SIG-M5 (cell line): ENCODE data around the gene DOK4.
"Not testable (repeated sequence)": the region's sequence is repeated elsewhere in the genome, so short reads cannot be mapped to it uniquely, and the experiment has no call there.

Experiments used
- DNase-seq: peaks from one replicate; lab custom pipeline; 2025; lab: John Stamatoyannopoulos, UW

DOK4 gene

DNA sequence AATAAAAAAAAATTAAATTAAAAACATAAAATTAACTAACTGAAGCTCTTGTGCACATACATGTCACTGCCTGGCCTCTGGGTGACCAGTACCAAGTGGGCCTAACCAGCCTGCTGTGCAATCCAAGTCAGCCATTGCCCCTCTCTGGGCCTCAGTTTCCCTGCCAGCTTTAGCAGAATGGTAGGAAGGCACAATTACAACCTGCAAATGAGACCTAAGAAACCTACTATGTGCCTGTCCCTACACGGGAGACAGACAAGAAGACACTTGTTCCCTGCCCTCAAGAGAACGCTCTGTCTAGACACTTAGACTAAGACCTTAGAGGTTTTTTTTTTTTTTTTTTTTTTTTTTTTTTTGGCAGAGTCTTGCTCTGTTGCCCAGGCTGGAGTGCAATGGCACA, 40.8 kb downstream of the DOK4 start:
- DNase-seq: no peak

DNA sequence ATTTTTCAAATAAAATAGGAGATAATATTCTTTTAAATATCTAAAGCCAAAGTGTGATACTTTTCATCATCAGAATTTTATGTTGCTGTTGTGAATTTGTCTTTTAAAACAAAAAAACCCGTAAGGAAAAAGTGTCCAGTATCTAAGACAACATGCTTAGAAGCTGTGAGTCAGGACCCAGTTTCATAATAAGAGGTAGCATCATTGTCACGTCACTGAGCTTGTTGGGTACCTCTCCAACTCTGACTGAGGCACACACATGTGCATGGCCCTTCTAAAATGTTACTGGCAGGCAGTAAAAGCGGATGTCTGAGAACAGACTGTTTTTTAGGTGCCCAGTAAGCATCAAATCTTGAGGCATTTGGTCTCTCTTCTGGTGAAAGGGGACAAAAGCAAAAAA, 41.6 kb downstream of the DOK4 start:
- DNase-seq: no peak

DNA sequence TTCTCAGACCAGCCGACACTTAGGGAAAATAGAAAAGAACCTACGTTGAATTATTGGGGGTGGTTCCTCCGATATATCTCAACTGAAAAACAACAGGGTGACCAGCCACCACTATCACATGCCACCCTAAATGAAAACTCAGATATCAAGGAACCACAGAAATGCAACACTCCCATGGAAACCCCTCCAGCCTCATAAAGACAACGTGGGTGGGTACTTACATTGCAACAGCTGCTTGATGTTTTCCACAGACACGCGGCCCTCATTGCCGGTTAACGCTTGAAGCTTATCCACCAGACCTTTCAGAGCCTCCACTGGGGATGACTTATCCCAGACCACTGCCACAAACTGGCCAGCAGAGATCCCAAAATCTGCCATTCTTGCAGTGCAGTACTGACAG, 45.7 kb downstream of the DOK4 start:
- DNase-seq: not testable (repeated sequence)

DNA sequence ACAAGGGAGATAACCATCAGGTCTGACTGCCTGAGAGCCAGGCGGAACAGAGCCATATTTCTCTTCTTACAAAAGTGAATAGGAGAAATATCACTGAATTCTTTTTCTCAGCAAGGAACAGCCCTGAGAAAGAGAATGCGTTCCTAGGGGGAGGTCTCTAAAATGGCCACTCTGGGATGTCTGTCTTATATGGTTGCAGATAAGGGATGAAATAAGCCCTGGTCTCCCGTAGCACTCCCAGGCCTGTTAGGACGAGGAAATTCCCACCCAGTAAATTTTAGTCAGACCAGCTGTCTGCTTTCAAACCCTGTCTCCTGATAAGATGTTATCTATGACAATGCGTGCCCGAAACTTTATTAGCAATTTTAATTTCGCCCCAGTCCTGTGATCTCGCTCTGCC, 46.3 kb downstream of the DOK4 start:
- DNase-seq: not testable (repeated sequence)

DNA sequence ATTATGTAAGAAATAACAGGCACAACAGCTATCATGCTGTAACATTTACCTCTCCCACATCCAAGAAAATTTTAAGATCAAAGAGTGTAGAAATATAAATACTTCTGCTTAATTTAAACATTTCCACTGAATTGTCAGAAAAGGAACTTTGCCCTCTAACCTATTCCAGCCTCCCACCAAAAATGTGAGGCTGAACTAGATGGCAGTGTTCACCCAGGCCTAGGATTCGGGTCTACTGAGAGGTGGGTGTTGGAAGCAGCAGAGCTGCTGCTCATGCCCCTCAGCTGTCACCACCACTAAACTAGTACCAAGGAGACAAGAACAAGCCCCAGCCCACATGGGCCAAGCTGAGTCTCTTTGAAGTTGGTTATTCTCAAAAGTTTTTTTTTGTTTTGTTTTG, 50.5 kb downstream of the DOK4 start:
- DNase-seq: no peak

DNA sequence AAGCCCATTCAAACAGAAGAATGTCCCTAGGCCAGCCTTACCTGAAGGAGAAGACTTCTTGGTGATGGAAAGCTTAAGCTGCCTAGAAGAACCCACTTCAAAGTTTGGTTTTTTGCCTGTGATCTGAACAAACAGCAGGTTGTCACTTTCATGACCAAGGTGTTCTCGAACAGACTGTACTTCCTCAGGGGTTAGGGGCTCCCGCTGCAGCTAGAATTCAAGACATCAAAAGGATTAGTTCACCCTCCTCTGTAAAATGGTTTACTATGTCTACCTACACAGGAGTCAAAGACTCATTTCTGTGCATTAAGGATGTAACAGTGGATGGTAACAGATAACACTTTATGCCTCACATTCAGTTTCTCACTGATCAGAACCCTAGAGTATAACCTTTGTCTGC, 52.3 kb downstream of the DOK4 start:
- no peak for DNase-seq

DNA sequence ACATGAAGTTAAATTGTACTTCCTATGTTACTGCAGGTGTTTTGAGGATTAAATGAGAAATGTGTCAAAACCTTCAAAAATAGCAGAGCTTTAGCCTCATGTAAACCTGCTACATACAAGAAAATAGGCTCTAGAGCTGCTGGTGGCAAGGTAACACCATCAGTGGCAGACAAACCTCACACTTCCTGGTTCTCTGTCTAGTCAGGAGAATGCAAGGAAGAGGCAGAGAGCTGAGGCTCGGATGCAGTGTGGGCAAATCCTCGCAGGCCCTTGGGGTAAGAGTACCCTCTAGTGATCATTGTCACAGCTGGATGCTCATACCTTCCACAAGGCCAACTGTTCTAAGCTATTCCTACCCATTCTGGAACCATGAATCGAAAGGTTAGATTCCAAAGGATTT, 53.3 kb downstream of the DOK4 start:
- DNase-seq: no peak

DNA sequence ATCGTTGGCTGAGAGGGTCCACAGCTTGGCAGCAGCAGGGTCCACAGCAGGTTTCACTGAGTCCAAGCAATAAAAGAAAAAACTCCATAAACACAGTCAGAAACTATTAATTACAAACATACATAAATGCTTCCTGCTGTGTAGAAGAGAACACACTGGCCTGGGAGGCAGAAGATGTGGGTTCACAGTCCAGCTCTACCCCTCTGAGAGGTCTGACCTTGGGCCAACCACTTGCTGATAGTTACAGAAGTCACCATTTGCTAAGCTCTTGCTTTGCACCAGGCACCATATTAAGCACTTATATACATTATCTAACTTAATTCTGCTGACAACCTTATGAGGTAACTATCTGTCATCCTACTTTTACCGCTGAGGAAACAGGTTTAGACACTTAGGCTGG, 53.8 kb downstream of the DOK4 start:
- DNase-seq: no peak

DNA sequence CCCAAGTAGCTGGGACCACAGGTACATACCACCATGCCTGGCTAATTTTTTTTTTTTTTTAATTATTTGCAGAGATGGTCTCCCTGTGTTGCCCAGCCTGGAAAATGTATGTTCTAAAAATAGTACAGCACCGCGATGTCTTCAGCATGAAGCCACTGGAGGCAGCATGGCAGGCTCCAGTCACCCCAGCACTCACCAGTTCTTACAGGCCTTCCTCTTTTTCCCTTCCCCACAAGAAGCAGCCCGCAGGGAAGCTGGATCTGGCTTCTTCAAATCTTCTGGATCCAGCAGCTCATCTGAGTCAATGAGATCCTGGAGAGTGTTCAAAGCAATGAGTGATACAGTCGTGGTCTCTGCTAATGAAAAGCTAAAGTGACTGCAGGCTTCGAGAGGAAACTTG, 55.3 kb downstream of the DOK4 start:
- DNase-seq: no peak

DNA sequence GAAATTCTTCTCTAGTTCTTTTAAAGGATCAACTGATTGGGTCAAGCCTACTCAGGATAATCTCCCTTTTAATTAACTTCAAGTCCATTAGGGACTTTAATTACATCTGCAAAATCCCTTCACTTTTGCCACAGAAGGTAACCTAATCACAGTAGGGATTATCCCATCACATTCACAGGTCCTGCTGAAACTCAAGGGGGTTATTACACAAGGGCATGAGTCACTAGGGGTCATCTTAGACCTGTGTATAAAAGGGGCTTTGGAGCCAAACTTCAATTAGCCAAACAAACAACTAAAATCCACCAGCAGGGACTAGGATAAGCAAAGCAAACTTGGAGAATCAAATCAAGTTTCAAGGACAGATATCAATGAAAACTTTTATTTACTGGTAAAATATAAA, 58.5 kb downstream of the DOK4 start:
- DNase-seq: no peak

DNA sequence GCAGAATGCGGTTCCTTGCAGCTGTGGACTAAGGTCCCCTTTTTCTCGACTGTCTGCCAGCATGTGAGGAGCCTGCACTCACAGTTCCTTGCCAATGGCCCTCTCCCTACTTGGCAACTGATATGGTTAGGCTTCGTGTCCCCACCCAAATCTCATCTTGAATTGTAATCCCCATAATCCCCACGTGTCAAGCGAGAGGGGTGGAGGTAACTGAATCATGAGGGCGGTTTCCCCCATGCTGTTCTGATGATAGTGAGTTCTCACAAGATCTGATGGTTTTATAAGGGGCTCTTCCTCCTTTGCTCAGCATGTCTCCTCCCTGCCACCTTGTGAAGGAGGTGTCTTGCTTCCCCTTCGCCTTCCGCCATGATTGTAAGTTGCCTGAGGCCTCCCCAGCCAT, 59.0 kb downstream of the DOK4 start:
- DNase-seq: no peak

DNA sequence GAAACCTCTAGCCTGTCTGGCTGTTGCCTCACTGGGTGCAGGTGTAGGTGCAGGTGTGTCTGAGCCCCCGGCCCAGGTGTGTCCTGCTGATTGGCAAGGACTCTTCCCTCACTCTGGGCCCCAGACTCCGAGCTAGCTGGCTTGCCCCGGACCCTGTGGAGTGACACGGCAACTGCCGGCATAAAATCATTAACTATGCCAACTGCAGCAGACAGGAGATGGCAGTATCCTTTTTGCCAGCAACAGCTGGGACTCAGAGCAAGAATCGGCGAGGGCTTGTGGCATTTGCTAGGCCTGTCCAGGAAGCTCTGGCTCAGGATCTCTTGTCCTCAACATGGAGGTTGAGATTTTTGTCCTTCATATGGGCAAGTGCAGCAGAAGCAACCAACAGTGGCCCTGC, 59.9 kb downstream of the DOK4 start:
- no peak for DNase-seq

DNA sequence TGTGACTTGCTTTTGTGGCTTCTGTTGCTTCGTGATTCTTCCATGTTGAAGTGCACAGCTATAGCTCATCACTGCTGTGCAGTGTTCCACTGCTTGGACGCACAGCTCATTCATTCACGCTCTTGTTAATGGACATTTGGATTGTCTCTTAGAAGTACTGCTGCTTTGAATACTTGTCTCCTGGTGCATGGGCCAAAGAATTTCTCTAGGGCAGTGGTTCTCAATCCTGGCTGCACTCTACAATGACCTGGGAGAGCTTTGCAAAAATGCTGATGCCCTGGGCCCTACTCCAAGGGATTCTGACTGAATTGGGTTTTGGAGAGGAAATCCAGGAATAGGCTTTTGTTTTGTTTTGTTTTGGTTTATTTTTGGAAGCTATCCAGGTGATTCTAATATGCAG, 61.7 kb downstream of the DOK4 start:
- no peak for DNase-seq

DNA sequence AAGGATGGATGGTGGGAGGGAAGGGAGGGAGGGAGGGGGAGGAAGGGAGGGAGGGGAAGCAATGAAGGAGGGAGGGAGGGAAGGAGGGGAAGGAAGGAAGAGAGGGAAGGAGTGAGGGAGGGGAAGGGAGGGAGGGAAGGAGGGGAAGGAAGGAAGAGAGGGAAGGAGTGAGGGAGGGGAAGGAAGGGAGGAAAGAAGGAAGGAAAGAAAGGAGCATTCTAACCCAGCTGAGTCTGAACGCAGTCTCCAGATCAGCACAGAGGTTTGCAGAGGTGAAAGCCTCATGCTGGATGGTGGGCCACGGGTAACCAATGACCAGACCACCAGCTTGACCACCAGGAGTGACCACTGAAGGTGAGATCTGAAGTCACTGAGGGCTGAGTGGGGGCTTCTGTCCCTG, 63.1 kb downstream of the DOK4 start:
- DNase-seq: no peak

DNA sequence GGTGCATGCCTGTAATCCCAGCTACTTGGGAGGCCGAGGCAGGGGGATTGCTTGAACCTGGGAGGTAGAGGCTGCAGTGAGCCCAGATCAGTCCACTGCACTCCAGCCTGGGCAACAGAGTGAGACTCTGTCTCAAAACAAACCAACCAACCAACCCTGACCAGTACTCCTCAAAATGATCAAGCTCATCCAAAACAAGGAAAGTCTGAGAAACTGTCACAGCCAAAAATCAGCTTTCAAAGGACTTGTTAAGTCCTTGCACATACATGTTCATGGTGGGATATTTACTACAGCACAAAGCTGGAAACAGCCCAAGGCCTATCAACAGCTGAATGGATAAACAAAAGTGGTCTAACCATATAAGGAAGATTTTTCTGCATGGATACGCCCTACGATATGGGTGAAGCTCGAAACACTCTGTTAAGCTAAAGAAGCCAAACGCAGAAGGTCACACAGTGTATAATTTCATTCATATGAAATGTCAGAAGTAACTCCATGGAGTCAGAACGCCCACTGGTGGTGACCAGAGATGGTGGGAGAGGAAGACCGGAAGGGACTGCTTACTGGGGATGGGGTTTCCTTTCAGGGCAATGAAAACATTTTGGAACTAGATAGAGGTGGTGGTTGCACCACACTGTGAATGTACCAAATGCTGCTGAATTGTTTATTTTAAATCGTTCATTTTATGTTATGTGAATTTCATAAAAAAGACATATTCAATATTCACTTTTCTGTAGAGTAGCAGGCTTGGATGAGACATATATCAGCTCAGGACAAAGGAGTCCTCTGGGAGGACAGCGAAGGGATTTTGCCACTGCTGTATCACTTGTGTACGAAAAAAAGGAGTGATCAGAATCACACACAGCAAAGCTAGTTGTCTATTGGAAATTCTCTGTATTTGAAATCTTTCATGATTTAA, 64.0 kb downstream of the DOK4 start:
- DNase-seq: no peak
